IPS-NIHi7 (cell line): ENCODE measurements around the gene PTPRC.

Experiments used
- DNase-seq: peaks from one replicate; pipeline ENCODE4 v3.0.0; 2012; ENCODE audit warnings: mixed read lengths; ENCODE audit errors: extremely low spot score

The PTPRC gene

DNA sequence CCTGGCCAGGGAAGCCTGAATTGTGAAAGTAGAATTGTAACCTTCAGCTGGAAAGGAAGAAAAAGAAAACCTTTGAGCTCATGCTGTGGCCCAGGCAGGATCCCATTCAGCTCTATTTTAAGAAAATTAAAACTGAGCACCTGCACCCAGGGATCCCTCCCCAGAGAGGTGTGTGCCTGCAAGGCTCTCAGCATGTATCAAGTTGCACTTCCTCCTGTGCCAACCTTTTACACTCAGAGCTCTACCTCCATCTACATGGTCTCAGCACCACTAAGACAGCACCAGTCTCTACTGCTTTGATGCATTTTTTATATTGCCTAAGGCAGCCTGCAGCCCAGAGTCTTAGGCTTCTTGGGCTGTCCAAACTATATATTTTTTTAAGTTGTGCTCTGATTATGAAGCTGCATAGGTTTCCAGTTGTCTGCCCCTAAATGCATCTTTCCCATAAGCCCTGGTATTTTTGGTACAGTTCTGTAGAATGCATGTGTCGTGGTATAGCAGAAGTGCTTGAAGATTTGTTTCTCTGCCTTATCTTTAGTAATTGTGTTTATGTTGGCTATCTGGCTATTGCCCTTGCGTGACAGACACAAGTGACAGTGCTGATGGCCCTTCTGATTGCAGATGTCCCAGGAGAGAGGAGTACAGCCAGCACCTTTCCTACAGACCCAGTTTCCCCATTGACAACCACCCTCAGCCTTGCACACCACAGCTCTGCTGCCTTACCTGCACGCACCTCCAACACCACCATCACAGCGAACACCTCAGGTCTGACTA lies 63.1 kb downstream of the PTPRC start:
- peak; percentile 38 for DNase-seq

GRCh38 chr1:198708761-198709525 lies 70.1 kb downstream of the PTPRC start:
- DNase-seq, result no peak

- DNase-seq, result no peak
Observed at GRCh38 chr1:198711837-198712236, 73.0 kb downstream of the PTPRC start.

- DNase-seq, result no peak
Observed at GRCh38 chr1:198713081-198713480, 74.2 kb downstream of the PTPRC start.

DNA sequence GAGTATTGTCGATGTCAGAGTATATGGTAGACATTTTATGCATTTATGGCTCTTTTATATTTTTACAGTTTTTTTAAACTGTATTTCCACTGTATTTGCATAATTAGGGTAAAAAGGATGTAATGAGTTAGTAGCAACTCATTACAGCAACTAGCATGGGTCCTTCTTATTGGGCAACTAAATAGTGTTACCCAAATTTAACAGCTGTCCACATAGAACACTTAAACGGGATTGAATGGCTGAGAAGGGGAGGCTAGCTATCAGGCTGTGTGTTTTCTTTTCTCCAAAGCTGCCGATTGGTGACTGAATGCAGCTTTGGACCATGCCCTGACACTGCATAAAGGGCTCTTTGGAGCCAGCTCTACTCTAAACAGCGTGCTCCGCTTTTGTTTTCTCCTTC lies 75.4 kb downstream of the PTPRC start:
- DNase-seq, result no peak

DNA sequence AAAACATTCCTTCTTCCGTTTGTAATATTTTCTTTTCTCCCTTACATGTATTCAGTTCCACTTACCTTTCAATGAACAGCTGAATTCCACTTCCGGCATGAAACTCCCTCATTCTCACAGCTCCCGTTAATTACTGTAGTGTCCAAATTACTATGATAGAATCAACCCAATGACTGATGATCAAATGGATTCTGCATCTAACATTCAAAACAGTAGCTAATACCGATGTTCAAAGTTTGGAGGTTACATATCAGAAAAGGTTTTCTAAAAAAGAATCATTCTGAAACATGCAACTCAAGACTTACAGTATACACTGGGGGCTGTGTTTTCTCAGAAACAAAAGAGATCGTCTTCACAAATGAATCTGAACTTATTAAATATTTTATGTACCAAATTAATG lies 77.2 kb downstream of the PTPRC start:
- no peak for DNase-seq

DNA sequence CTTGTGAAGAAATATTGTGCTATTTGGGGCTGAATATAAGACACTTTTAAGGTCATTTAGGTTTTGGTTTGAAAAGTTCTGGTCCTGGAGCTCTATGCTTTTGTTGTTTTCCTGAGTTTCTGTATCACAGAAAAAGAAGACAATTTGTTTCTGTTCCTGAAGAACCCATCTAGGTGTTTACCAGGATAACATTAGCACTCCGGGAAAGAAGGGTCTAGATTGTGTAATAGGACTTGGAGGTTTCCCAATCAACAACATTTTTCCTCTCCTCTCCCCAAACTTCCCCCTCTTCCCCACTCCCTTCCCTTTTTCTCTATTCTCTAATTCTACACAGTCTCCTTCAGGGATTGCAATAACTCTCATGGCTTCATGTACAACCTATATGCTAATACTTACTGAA lies 78.7 kb downstream of the PTPRC start:
- no peak for DNase-seq

DNA sequence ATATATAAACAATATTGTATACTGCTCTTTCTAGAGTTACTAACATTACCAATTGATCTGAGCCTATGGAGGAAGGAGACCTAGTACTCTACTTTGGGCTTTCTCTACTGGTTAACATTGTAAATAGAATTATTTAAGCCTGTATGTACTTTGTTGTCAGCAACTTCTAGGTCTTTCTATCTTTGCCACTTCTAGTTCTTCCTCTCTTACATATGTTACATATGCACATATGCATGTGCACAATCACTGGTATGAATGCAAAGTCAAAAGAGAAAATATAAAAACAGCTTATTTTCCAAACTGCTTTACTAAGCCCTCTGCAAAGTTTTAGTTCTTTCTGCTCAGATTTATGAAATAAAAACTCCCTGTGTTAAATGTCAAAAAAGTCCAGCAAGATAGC lies 84.3 kb downstream of the PTPRC start:
- DNase-seq, result no peak

- no peak for DNase-seq
Observed at GRCh38 chr1:198725090-198725489, 86.2 kb downstream of the PTPRC start.

- no peak for DNase-seq
Observed at GRCh38 chr1:198726455-198726854, 87.6 kb downstream of the PTPRC start.

- DNase-seq, result no peak
Observed at GRCh38 chr1:198729195-198729863, 90.5 kb downstream of the PTPRC start.

- DNase-seq, result no peak
Observed at GRCh38 chr1:198730952-198731351, 92.1 kb downstream of the PTPRC start.

GRCh38 chr1:198734323-198735008 lies 95.6 kb downstream of the PTPRC start:
- DNase-seq, result no peak

GRCh38 chr1:198741744-198742143 lies 102.9 kb downstream of the PTPRC start:
- DNase-seq, result no peak

DNA sequence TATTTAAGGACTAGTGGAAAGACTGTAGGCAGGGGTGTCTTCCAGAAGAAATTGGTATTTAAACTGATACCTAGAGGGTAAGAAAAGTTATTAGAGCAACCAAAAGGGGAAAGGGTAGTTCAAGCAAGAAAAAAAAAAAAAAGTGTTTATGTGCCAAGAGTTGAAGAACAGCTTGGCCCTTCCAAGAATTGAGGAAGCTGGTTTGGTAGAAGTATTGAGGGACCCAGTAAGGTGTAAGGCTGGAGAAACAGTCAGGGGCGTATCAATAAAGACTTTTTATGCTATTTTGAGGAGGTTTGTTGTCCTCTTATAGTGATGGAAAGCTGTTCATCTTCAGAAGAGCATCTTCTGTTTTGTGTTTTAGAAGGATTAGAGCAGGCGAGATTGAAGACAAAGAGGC lies 108.3 kb downstream of the PTPRC start:
- no peak for DNase-seq

- no peak for DNase-seq
Observed at GRCh38 chr1:198749279-198749678, 110.4 kb downstream of the PTPRC start.

GRCh38 chr1:198750081-198750480 lies 111.2 kb downstream of the PTPRC start:
- no peak for DNase-seq

- DNase-seq, result no peak
Observed at GRCh38 chr1:198751741-198752140, 112.9 kb downstream of the PTPRC start.

GRCh38 chr1:198754670-198755069 lies 115.8 kb downstream of the PTPRC start:
- DNase-seq, result no peak

DNA sequence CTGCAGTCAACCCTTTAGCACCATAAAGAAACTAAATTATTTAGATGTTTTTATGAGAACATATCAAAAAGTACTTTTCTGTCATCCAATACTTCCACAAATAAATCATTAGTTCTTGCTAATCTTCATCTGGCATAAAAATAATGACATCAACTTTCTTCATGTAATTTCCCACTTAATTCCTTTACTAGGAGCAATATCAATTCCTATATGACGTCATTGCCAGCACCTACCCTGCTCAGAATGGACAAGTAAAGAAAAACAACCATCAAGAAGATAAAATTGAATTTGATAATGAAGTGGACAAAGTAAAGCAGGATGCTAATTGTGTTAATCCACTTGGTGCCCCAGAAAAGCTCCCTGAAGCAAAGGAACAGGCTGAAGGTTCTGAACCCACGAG lies 116.9 kb downstream of the PTPRC start:
- no peak for DNase-seq

GRCh38 chr1:198756470-198756869 lies 117.6 kb downstream of the PTPRC start:
- no peak for DNase-seq
